RWPE1 (cell line): ENCODE results near the gene ITPKA.

Experiments
- CTCF ChIA-PET: fragments of 350-600 bp; sonication (Branson Sonifier 250); formaldehyde crosslinking; extraction: SDS; loops from one replicate; lab custom pipeline; 2021; lab: Yijun Ruan, JAX
- POLR2A ChIA-PET: fragments of 400-600 bp; formaldehyde crosslinking; extraction: SDS; loops from one replicate; lab custom pipeline; 2020; ENCODE audit warnings: antibody characterized with exemption; ENCODE audit not compliant: low non-redundant PET; lab: Yijun Ruan, JAX
- DNase-seq: peaks from one replicate; pipeline ENCODE4 v3.0.0; 2012; ENCODE audit warnings: low spot score
- H3K27ac ChIP-seq: fragments of 450-650 bp; 2 replicates; pipeline ENCODE4 v1.5.1; 2017
- CTCF ChIP-seq: fragments of 450-650 bp; conservative IDR thresholded peaks from 2 replicates; pipeline ENCODE4 v1.5.1; 2017; ENCODE audit warnings: low read depth, mild to moderate bottlenecking

Gene ITPKA

GRCh38 chr15:41487381-41487780, 6.3 kb upstream of the ITPKA start:
- peak overlapping the region; percentile 6; the same call in 1 of the 2 replicates for H3K27ac ChIP-seq
- POLR2A ChIA-PET: no interaction called here
- no peak for TF ChIP-seq CTCF
- DNase-seq: no peak
- CTCF ChIA-PET: no interaction called here

GRCh38 chr15:41487802-41488201, 5.9 kb upstream of the ITPKA start:
- ChIA-PET POLR2A (no interaction called here), CTCF (no interaction called here)
- peak overlapping the region; percentile 6; the same call in 1 of the 2 replicates for H3K27ac ChIP-seq
- no peak for DNase-seq
- TF ChIP-seq CTCF: no peak

- CTCF ChIA-PET: no interaction called here
- DNase-seq: no peak
- POLR2A ChIA-PET: no interaction called here
- no peak for TF ChIP-seq CTCF
- H3K27ac ChIP-seq: peak overlapping the region; percentile 64
Observed at GRCh38 chr15:41489641-41490040, 4.0 kb upstream of the ITPKA start.

GRCh38 chr15:41490355-41490754, 3.3 kb upstream of the ITPKA start:
- peak; percentile 94 for DNase-seq

GRCh38 chr15:41491889-41492288, 1.8 kb upstream of the ITPKA start:
- no peak overlapping the region for H3K27ac ChIP-seq
- ChIA-PET CTCF (no interaction called here), POLR2A (no interaction called here)
- no peak for DNase-seq
- TF ChIP-seq CTCF: no peak

More at GRCh38 chr15:41490355-41490754, 3.3 kb upstream of the ITPKA start:
- TF ChIP-seq CTCF: no peak
- CTCF ChIA-PET: interaction anchor here (0.6 kb wide), 1 partner anchor 285 kb away, joined by 4 read pairs; no protein-coding TSS in a partner anchor
- POLR2A ChIA-PET: no interaction called here
- H3K27ac ChIP-seq: peak overlapping the region; percentile 64

- TF ChIP-seq CTCF: no peak
- ChIA-PET POLR2A (interaction anchor here (1.5 kb wide), 1 partner anchor 51 kb away, joined by 4 read pairs; the partner anchor contains the start of gene RPAP1), CTCF (interaction anchor here (0.8 kb wide), 1 partner anchor 284 kb away, joined by 4 read pairs; no protein-coding TSS in a partner anchor)
- peak overlapping the region; percentile 82 for H3K27ac ChIP-seq
- no peak for DNase-seq
Observed at GRCh38 chr15:41492597-41493204, 973 bp upstream of the ITPKA start.
